HEK293 (cell line): ENCODE measurements around the gene SLC8A2.
A peak's percentile ranks its signal among the peaks of the same experiment; 100 is the strongest.

Source experiments
- BCL11A ChIP-seq: fragments of 450-650 bp; formaldehyde crosslinking; IDR thresholded peaks from 2 replicates; pipeline ENCODE4 v1.5.1; 2016; ENCODE audit warnings: low read depth, missing biosample characterization, missing genetic modification characterization
- HOXC10 ChIP-seq: sonication (generic); formaldehyde crosslinking; IDR thresholded peaks from 2 replicates; pipeline ENCODE4 v1.8.1; 2023; ENCODE audit warnings: mild to moderate bottlenecking, missing genetic modification reagents
- RBAK ChIP-seq: fragments of 450-650 bp; formaldehyde crosslinking; IDR thresholded peaks from 2 replicates; pipeline ENCODE4 v1.5.1; 2016; ENCODE audit warnings: missing biosample characterization, missing genetic modification characterization
- REPIN1 ChIP-seq: fragments of 450-650 bp; formaldehyde crosslinking; IDR thresholded peaks from 2 replicates; pipeline ENCODE4 v1.5.1; 2017; ENCODE audit warnings: missing biosample characterization, missing genetic modification characterization, low read depth
- TCF7L2 ChIP-seq: IDR thresholded peaks from 2 replicates; pipeline ENCODE4 v1.6.1; 2011; ENCODE audit warnings: low read depth, mild to moderate bottlenecking, inconsistent platforms, low read length, moderate library complexity, borderline replicate concordance
- WT1 ChIP-seq: fragments of 450-650 bp; formaldehyde crosslinking; IDR thresholded peaks from 2 replicates; pipeline ENCODE4 v1.5.1; 2016; ENCODE audit warnings: missing biosample characterization, missing genetic modification characterization
- ZFHX2 ChIP-seq: fragments of 450-650 bp; formaldehyde crosslinking; conservative IDR thresholded peaks from 2 replicates; pipeline ENCODE4 v1.5.1; 2016; ENCODE audit warnings: missing biosample characterization, missing genetic modification characterization
- ZIC2 ChIP-seq: fragments of 450-650 bp; formaldehyde crosslinking; IDR thresholded peaks from 2 replicates; pipeline ENCODE4 v1.5.1; 2016; ENCODE audit warnings: missing biosample characterization, missing genetic modification characterization
- ZNF133 ChIP-seq: fragments of 450-650 bp; formaldehyde crosslinking; IDR thresholded peaks from 2 replicates; pipeline ENCODE4 v1.5.1; 2016; ENCODE audit warnings: missing biosample characterization, missing genetic modification characterization
- ZNF157 ChIP-seq: fragments of 450-650 bp; formaldehyde crosslinking; IDR thresholded peaks from 2 replicates; pipeline ENCODE4 v1.5.1; 2016; ENCODE audit warnings: missing biosample characterization, missing genetic modification characterization
- ZNF169 ChIP-seq: fragments of 450-650 bp; formaldehyde crosslinking; IDR thresholded peaks from 2 replicates; pipeline ENCODE4 v1.5.1; 2016; ENCODE audit warnings: missing biosample characterization, missing genetic modification characterization
- ZNF26 ChIP-seq: fragments of 450-650 bp; formaldehyde crosslinking; IDR thresholded peaks from 2 replicates; pipeline ENCODE4 v1.5.1; 2016; ENCODE audit warnings: missing biosample characterization, missing genetic modification characterization
- ZNF335 ChIP-seq: fragments of 450-650 bp; formaldehyde crosslinking; conservative IDR thresholded peaks from 2 replicates; pipeline ENCODE4 v1.5.1; 2016; ENCODE audit warnings: missing biosample characterization, missing genetic modification characterization
- ZNF37A ChIP-seq: fragments of 450-650 bp; IDR thresholded peaks from 2 replicates; pipeline ENCODE4 v1.5.1; 2018; ENCODE audit warnings: missing biosample characterization, missing genetic modification characterization
- ZNF394 ChIP-seq: fragments of 450-650 bp; formaldehyde crosslinking; IDR thresholded peaks from 2 replicates; pipeline ENCODE4 v1.5.1; 2016; ENCODE audit warnings: missing biosample characterization, missing genetic modification characterization, mild to moderate bottlenecking, moderate library complexity, borderline replicate concordance
- ZNF416 ChIP-seq: fragments of 450-650 bp; formaldehyde crosslinking; IDR thresholded peaks from 2 replicates; pipeline ENCODE4 v1.5.1; 2016; ENCODE audit warnings: missing biosample characterization, missing genetic modification characterization
- ZNF548 ChIP-seq: fragments of 450-650 bp; formaldehyde crosslinking; IDR thresholded peaks from 2 replicates; pipeline ENCODE4 v1.5.1; 2016; ENCODE audit warnings: missing biosample characterization, missing genetic modification characterization
- ZNF549 ChIP-seq: fragments of 450-650 bp; IDR thresholded peaks from 2 replicates; pipeline ENCODE4 v1.5.1; 2018; ENCODE audit warnings: missing biosample characterization, missing genetic modification characterization, mild to moderate bottlenecking, inconsistent platforms, moderate library complexity
- ZNF639 ChIP-seq: fragments of 450-650 bp; formaldehyde crosslinking; IDR thresholded peaks from 2 replicates; pipeline ENCODE4 v1.5.1; 2016; ENCODE audit warnings: missing biosample characterization, missing genetic modification characterization
- ZNF791 ChIP-seq: fragments of 450-650 bp; formaldehyde crosslinking; IDR thresholded peaks from 2 replicates; pipeline ENCODE4 v1.5.1; 2016; ENCODE audit warnings: missing biosample characterization, missing genetic modification characterization
- ZNF792 ChIP-seq: fragments of 450-650 bp; formaldehyde crosslinking; IDR thresholded peaks from 2 replicates; pipeline ENCODE4 v1.5.1; 2016; ENCODE audit warnings: missing biosample characterization, missing genetic modification characterization
- ZSCAN23 ChIP-seq: fragments of 450-650 bp; formaldehyde crosslinking; IDR thresholded peaks from 2 replicates; pipeline ENCODE4 v1.5.1; 2016; ENCODE audit warnings: missing biosample characterization, missing genetic modification characterization
- ZXDB ChIP-seq: fragments of 450-650 bp; formaldehyde crosslinking; IDR thresholded peaks from 2 replicates; pipeline ENCODE4 v1.5.1; 2016; ENCODE audit warnings: missing biosample characterization, missing genetic modification characterization
- TF ChIP-seq, protein P1 (sequence below): fragments of 450-650 bp; formaldehyde crosslinking; IDR thresholded peaks from 2 replicates; pipeline ENCODE4 v1.5.1; 2016; ENCODE audit warnings: missing biosample characterization, missing genetic modification characterization
- TF ChIP-seq, protein P2 (sequence below): fragments of 450-650 bp; formaldehyde crosslinking; IDR thresholded peaks from 2 replicates; pipeline ENCODE4 v1.5.1; 2016; ENCODE audit warnings: missing biosample characterization, missing genetic modification characterization
- TF ChIP-seq, protein P3 (sequence below): fragments of 450-650 bp; formaldehyde crosslinking; IDR thresholded peaks from 2 replicates; pipeline ENCODE4 v1.5.1; 2016; ENCODE audit warnings: missing biosample characterization, missing genetic modification characterization
- TF ChIP-seq, protein P4 (sequence below): fragments of 450-650 bp; IDR thresholded peaks from 2 replicates; pipeline ENCODE4 v1.5.1; 2018; ENCODE audit warnings: missing biosample characterization, missing genetic modification characterization
- TF ChIP-seq, protein P5 (sequence below): fragments of 450-650 bp; formaldehyde crosslinking; IDR thresholded peaks from 2 replicates; pipeline ENCODE4 v1.5.1; 2017; ENCODE audit warnings: missing biosample characterization, missing genetic modification characterization

Gene SLC8A2

DNA sequence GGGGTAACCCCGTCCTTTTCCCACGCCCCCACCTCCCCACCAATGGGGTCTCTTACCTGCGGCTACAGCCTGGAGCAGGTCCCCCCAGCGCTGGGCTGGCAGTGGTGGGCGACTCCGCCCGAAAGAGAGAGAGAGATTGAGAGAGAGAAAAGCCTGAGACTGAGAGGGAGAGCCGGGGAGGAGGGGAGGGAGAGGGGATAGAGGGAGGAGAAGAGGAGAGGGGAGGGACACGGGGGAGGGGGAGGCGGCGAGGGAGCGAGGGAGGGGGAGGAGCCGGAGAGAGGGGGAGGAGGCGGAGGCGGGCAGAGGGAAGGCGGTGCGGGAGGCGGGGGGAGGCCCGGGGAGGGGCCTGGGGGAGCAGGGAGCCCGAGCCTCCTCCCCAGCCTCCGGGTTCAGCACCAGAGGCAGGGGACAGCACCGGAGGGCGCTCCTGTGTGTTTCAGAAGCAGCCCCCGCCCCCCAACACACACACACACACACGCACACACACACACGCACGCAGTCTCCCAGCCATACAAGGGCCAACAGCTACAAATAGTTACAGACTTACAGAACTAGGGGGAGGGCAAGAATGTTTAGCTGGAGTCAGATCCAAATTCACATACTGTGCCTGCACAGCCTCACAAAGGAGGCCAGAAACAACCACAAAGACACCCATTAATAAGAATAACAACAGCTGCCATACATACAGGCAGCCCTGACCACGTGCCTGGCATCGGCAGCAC is at the start of gene SLC8A2 (continued):
- TF ChIP-seq, protein P1, sequence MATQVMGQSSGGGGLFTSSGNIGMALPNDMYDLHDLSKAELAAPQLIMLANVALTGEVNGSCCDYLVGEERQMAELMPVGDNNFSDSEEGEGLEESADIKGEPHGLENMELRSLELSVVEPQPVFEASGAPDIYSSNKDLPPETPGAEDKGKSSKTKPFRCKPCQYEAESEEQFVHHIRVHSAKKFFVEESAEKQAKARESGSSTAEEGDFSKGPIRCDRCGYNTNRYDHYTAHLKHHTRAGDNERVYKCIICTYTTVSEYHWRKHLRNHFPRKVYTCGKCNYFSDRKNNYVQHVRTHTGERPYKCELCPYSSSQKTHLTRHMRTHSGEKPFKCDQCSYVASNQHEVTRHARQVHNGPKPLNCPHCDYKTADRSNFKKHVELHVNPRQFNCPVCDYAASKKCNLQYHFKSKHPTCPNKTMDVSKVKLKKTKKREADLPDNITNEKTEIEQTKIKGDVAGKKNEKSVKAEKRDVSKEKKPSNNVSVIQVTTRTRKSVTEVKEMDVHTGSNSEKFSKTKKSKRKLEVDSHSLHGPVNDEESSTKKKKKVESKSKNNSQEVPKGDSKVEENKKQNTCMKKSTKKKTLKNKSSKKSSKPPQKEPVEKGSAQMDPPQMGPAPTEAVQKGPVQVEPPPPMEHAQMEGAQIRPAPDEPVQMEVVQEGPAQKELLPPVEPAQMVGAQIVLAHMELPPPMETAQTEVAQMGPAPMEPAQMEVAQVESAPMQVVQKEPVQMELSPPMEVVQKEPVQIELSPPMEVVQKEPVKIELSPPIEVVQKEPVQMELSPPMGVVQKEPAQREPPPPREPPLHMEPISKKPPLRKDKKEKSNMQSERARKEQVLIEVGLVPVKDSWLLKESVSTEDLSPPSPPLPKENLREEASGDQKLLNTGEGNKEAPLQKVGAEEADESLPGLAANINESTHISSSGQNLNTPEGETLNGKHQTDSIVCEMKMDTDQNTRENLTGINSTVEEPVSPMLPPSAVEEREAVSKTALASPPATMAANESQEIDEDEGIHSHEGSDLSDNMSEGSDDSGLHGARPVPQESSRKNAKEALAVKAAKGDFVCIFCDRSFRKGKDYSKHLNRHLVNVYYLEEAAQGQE = peak; percentile 99
- TF ChIP-seq ZNF639 (tag by site-specific recombination) (peak; percentile 61; the same call in 1 of the 2 replicates), WT1 (peak; percentile 43; the same call in 1 of the 2 replicates), ZFHX2 (tag by site-specific recombination) (peak; percentile 69), ZNF26 (no peak), BCL11A (tag by site-specific recombination) (peak; percentile 67; the same call in 1 of the 2 replicates), ZNF37A (tag by site-specific recombination) (no peak), HOXC10 (CRISPR knock-in tag) (no peak), ZNF394 (tag by site-specific recombination) (no peak; the same call in 1 of the 2 replicates), TCF7L2 (no peak), ZNF416 (tag by site-specific recombination) (peak; percentile 60; the same call in 1 of the 2 replicates), ZNF548 (tag by site-specific recombination) (no peak), ZIC2 (tag by site-specific recombination) (no peak), ZNF549 (tag by site-specific recombination) (no peak), ZNF169 (peak; percentile 47; the same call in 1 of the 2 replicates), ZSCAN23 (tag by site-specific recombination) (peak; percentile 80; the same call in 1 of the 2 replicates), ZXDB (tag by site-specific recombination) (peak; percentile 81), RBAK (tag by site-specific recombination) (peak; percentile 74; the same call in 1 of the 2 replicates), REPIN1 (peak; percentile 56; the same call in 1 of the 2 replicates), ZNF791 (no peak), ZNF792 (tag by site-specific recombination) (peak; percentile 71; the same call in 1 of the 2 replicates), ZNF133 (tag by site-specific recombination) (no peak), ZNF335 (tag by site-specific recombination) (peak; percentile 37), ZNF157 (tag by site-specific recombination) (no peak)
- TF ChIP-seq, protein P2, sequence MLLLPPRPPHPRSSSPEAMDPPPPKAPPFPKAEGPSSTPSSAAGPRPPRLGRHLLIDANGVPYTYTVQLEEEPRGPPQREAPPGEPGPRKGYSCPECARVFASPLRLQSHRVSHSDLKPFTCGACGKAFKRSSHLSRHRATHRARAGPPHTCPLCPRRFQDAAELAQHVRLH (tag by site-specific recombination) = 0 out of 2 replicates have a peak, but pooled peaks have one; percentile 68
- TF ChIP-seq, protein P3, sequence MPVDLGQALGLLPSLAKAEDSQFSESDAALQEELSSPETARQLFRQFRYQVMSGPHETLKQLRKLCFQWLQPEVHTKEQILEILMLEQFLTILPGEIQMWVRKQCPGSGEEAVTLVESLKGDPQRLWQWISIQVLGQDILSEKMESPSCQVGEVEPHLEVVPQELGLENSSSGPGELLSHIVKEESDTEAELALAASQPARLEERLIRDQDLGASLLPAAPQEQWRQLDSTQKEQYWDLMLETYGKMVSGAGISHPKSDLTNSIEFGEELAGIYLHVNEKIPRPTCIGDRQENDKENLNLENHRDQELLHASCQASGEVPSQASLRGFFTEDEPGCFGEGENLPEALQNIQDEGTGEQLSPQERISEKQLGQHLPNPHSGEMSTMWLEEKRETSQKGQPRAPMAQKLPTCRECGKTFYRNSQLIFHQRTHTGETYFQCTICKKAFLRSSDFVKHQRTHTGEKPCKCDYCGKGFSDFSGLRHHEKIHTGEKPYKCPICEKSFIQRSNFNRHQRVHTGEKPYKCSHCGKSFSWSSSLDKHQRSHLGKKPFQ = no peak
- TF ChIP-seq, protein P4, sequence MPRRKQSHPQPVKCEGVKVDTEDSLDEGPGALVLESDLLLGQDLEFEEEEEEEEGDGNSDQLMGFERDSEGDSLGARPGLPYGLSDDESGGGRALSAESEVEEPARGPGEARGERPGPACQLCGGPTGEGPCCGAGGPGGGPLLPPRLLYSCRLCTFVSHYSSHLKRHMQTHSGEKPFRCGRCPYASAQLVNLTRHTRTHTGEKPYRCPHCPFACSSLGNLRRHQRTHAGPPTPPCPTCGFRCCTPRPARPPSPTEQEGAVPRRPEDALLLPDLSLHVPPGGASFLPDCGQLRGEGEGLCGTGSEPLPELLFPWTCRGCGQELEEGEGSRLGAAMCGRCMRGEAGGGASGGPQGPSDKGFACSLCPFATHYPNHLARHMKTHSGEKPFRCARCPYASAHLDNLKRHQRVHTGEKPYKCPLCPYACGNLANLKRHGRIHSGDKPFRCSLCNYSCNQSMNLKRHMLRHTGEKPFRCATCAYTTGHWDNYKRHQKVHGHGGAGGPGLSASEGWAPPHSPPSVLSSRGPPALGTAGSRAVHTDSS = no peak
- TF ChIP-seq, protein P5, sequence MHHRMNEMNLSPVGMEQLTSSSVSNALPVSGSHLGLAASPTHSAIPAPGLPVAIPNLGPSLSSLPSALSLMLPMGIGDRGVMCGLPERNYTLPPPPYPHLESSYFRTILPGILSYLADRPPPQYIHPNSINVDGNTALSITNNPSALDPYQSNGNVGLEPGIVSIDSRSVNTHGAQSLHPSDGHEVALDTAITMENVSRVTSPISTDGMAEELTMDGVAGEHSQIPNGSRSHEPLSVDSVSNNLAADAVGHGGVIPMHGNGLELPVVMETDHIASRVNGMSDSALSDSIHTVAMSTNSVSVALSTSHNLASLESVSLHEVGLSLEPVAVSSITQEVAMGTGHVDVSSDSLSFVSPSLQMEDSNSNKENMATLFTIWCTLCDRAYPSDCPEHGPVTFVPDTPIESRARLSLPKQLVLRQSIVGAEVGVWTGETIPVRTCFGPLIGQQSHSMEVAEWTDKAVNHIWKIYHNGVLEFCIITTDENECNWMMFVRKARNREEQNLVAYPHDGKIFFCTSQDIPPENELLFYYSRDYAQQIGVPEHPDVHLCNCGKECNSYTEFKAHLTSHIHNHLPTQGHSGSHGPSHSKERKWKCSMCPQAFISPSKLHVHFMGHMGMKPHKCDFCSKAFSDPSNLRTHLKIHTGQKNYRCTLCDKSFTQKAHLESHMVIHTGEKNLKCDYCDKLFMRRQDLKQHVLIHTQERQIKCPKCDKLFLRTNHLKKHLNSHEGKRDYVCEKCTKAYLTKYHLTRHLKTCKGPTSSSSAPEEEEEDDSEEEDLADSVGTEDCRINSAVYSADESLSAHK (tag by site-specific recombination) = peak; percentile 79
